CD1c-positive myeloid dendritic cell (primary cell): ENCODE data around the gene CBLB.

Experiments
- DNase-seq: peaks from one replicate; pipeline ENCODE4 v3.0.0-alpha.2; 2016; ENCODE audit errors: extremely low spot score

The CBLB gene

DNA sequence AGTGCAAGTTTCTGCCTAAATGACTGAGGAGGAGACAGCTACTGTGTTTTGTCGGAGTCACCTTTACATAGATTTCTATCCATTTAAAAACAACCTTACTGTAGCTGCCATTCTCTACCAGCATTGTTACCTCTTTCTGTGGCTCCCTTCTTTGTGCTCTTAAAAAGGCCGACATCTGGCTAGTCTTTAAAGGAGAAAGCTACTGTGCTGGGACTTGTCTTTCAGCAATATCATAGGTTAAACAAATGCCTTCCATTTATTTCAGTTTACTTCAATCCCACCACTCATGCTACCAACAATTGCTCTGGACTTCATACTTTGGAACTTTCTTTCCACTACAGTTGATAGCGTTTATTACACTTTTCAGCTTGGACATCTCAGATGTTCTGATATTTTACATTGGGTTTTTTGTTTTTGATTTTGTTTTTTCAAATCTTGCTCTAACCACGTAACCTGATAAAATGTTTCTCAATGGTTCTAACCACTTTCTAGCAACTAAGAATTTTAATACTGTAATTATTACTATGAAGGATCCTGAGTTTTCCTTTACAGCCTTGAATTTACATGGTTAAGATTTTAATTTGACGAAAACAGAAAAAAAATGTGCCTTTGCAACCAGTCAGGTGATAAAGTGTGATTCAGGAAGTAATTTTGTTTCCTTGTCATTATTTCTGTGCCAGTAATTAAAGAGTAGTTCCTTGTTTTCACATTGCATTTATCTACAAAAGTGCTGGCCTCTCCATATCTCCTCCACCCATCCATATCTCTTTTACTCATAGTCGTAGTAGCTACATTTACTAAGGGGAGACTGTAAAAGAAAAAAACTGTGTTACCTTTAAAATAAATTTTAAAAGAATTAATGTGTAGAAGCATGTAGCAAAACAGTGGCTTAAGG, 1.3 kb upstream of the CBLB start:
- DNase-seq = peak; percentile 24

GRCh38 chr3:105869531-105869833, 670 bp upstream of the CBLB start:
- DNase-seq = no peak

DNA sequence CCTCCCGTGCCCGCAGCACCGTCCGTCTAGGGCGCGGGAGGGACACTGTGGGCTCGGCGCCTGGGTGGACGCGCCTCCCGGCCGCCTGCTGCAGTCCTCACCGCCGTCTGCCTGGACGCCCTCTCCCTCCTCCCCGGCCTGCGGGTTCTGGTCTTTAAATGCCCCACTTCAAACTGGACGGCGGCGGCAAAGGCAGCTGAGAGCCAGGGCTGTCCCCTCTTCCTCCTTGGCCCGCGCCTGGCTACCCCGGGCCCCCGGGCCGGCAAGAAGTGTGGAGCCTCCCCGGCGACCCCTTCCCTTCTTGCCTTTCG, 426 bp downstream of the CBLB start:
- DNase-seq = peak; percentile 45

GRCh38 chr3:105867712-105868430, 941 bp downstream of the CBLB start:
- DNase-seq = peak; percentile 6

GRCh38 chr3:105866656-105867653, 1.9 kb downstream of the CBLB start:
- DNase-seq = peak; percentile 11

GRCh38 chr3:105865867-105866350, 2.9 kb downstream of the CBLB start:
- DNase-seq = no peak

- DNase-seq = no peak
Measured at GRCh38 chr3:105865016-105865623, 3.7 kb downstream of the CBLB start.

GRCh38 chr3:105864212-105864611, 4.6 kb downstream of the CBLB start:
- DNase-seq = no peak

GRCh38 chr3:105863608-105864007, 5.2 kb downstream of the CBLB start:
- DNase-seq = no peak

- DNase-seq = peak; percentile 12
Measured at GRCh38 chr3:105862217-105862616, 6.6 kb downstream of the CBLB start.

DNA sequence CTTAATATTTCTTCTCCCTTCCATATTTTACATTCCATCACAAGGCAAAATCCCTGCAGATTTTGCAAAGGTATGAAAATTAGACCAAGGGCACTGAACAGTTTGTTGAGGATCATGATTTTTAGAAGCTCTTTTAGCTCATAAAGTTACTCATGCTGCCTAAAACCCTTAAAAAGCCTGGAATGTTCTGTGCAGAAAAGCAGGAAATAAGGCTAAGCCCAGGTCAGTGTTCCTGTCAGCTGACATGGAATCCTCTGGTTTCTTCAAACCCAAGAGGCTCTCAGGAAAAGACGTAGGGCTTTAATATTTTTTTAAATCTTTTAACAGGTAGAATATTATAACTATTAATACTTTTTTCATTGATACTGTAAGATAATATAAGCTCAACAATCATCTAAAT, 8.2 kb downstream of the CBLB start:
- DNase-seq = no peak

DNA sequence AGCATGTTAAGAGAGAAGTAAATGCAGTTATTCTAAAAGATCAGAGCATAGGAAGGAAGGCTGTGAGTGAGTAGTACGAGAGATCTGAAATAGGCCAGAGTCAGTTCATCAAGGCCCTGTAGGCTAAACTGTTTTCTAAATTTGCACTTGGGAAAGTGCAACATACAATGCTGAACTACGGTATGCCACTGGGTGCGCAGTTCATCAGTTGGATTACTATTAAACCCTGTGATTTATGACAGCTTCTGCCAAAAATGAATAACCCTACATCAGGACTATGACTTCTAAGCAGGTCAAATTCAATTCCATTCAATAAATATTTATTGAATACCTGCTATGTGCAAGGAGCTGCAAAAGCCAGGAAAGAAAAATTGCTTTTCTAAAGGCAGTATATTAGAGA, 10.8 kb downstream of the CBLB start:
- DNase-seq = no peak

DNA sequence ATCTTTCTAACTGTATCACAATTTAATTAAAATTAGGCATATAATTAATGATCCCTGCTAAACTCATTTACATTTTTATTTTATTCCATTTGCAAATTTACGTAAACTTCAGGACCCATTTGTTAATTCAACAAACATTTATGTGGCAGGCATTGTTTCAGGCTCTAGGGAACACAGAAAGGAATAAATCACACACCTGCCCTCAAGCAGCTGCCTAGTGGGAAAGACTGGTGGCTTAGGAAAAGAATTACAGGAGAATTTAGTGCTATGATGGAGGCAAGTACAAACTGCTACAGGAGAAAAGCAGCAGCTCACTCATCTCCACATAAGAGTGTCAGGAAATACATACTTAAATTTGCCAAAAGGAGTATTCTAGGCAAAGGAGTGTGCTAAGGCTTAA, 11.2 kb downstream of the CBLB start:
- no peak for DNase-seq

DNA sequence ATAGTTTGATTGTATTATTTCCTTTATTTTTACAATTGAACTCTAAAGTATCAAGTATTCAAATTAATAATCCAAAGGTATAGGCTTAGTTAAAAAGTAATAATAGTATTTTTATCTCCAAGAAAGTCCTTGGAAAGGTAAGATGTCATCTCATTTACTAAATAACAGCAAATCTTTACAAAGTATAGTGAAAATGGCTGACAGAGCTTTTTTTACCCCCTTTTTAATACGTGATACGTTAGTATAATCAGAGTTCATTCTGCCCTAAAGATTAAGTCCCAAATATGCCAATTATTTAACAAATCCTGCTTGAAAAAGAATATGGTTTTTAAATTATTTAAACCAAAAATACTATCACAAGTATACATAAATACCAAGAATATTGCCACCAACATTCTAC, 12.2 kb downstream of the CBLB start:
- DNase-seq = no peak

- no peak for DNase-seq
Measured at GRCh38 chr3:105853801-105854432, 14.9 kb downstream of the CBLB start.

GRCh38 chr3:105851582-105851981, 17.2 kb downstream of the CBLB start:
- DNase-seq = no peak

DNA sequence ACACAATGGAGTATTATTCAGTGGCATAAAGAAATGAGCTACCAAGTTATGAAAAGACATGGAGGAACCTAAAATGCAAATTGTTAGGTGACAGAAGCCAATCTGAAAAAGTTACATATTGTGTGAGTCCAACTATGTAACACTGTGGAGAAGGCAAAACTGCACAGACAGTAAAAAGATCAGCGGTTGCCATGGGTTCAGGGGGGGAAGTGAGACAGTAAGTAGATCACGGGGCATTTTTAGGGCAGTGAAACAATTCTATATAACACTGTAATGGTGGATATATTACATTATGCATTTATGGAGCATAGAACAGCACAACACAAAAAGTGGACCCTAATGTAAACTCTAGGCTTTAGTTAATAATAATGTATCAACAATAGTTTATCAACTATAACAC, 17.6 kb downstream of the CBLB start:
- DNase-seq = no peak

- DNase-seq = no peak
Measured at GRCh38 chr3:105850593-105850992, 18.2 kb downstream of the CBLB start.

DNA sequence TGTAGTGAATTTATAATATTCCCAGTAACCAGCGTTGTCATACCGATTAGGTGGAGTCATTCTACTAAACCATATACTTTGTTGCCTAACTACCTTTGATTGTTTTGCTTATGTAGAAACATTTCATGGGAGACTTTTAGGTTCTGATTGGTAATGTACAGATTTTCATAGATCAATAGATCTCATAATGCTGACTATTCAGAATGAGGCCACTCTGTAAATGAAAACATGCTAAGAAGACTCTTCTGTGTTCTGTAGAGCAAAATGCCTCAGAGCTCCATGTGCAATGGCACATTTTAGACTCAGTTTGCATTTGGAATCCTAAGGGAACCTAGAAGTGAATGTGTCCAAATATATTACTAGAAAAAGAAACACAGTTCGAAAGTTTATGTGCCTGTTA, 20.0 kb downstream of the CBLB start:
- DNase-seq = no peak

DNA sequence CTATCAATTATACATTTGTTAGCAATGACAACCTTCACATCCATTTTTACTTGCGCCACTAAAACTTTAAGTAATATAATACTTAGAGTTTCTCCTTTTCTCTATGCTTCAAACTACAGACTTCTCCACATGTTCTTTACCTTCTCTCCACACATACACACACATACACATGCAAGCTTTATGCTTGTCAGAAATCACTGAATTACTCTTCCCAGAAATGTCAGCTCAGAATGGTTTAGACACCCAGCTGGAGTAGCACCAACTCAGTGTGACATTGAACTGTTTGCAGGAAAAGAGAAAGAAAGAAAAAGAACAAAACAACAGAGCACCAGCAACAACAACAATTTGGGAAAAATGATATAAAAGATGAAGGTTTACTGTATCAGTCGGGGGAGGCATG, 20.9 kb downstream of the CBLB start:
- DNase-seq = no peak

GRCh38 chr3:105847452-105847851, 21.4 kb downstream of the CBLB start:
- DNase-seq = no peak
